Activated naive CD4-positive, alpha-beta T cell treated with anti-CD3 and anti-CD28 coated beads, Interleukin-2, amount 10 ng/mL, durations not matched to agents 5 hours and 36 hours (primary cell): ENCODE measurements around the gene CUL5. TPM values are rescaled to one million over a fixed set of nuclear protein-coding genes. Genes with fewer than 3 reads are reported as not detected.

Experiments
- total RNA-seq, 2 experiments: library from RNA; stranded (reverse); gene quantifications; one replicate each; pipeline ENCODE4 v1.2.3, GENCODE V29; 2021

CUL5 gene
- total RNA-seq, result 10 to 100 TPM; 29.5 to 30.8 TPM

DNA sequence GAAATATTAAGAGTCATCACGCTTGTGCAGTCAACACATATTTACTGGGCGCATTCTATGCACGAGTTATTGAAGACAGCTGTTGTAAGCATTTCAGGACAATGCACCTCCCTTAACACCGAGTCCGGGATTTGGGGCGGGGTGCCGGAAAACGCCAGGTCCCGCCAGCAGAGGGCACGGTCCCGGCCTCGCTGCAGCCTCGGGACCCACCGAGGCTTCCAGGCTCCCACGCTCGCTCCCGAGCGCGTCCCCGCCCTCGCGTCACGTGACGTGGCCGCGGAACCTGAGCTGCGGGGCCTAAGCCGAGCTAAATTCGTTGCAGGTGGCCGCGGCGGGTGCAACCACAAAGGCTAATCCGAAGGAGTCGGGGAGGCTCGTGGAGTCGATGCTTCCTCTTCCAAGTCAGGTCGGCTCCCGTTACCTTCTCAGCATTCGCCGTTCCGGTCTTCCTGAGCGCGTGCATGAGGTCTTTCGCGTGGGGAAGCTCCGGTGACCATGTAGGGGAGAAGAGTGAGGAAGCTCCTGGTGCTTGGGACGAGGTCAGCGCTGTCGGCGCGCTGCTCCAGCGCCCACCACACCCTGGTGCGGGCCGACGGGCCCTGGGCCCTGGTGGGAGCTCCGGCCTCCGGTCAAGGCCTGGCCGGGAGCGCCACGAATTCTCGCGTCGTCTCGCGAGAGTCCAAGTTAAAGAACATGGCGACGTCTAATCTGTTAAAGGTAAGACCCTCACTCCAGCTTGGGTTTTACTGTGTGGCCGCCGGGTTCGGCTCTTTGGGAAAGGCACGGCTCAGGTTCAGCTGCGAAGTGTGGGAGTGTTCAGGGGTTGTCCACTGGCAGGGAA is at the start of gene CUL5:
TSS of gene CUL5 (plus strand) at position 243 of the 841 bp plus-strand sequence. CDS start at position 694, 451 bp downstream.

DNA sequence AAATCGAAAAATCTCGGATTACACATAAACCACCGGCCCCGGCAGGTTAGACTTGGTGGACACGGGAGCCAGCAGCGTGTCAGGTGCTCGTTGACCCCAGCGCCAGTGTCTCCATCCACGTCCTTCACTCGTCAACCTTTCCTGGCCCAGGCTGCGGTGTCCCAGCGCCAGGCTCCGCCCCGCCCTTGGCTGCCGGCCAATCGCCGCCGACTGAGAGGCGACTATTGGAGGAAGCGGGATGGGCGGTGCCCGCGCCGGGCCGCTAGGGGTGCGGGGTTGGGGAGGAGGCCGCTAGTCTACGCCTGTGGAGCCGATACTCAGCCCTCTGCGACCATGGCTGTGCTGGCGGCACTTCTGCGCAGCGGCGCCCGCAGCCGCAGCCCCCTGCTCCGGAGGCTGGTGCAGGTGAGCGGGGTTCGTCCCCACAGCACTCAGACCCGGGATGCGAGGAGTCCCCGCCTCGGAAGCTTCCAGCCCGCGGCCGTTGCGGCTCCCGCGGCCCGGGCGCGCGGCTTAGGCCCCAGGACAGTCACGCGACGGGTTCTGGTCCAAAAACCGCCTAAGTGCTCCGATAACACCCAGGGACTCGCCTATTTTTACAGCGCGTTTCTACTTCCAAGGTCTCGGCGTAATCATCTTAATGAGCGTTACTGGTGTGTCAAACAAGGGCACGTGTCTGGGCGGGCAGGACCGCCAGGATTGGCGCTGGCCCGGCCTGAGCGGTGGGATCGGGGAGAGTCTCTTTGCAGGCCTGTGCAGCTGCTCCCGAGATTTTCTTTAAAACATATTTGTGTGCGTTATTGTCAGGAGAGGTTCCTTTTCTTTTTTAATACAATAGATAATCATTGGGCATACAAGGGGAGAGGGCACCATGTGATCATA is 112.8 kb downstream of the CUL5 start, which contains the start of gene ACAT1:
TSS of gene ACAT1 (plus strand) at position 294 of the 882 bp plus-strand sequence. CDS start at position 334, 40 bp downstream.

Other genes starting within 250 kb of the CUL5 start
- 1 to 10 TPM; 5.5 to 6.2 TPM for gene SLC35F2, start 150.1 kb upstream of the CUL5 start, total RNA-seq
- not detected for gene RAB39A, start 80.5 kb upstream of the CUL5 start, total RNA-seq
- gene ACAT1, start 112.7 kb downstream of the CUL5 start, total RNA-seq, result 10 to 100 TPM; 34.3 to 34.4 TPM
- 10 to 100 TPM; 48.0 to 49.8 TPM for gene NPAT, start 213.7 kb downstream of the CUL5 start, total RNA-seq
- 100 to 1,000 TPM; 260 to 285 TPM for gene ATM, start 214.2 kb downstream of the CUL5 start, total RNA-seq